ENCODE data around the gene FHL3.
"Not testable (repeated sequence)": the region's sequence is repeated elsewhere in the genome, so short reads cannot be mapped to it uniquely, and the experiment has no call there.

The FHL3 gene

DNA sequence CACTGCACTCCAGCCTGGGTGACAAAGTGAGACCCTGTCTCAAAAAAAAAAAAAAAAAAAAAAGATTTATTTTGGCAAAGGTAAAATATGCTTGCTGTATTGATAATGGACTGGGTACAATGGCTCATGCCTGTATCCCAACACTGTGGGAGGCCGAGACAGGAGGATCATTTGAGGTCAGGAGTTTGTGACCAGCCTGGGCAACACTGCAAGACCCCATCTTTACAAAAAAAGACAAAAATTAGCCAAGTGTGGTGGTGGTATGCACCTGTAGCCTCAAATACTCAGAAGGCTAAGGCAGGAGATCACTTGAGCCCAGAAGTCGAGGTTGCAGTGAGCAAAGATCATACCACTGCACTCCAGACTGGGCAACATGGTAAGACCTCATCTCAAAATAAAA lies 21.8 kb downstream of the FHL3 start:
- no peak for DNase-seq

GRCh38 chr1:37978541-37978940 lies 26.8 kb downstream of the FHL3 start:
- no peak for DNase-seq

DNA sequence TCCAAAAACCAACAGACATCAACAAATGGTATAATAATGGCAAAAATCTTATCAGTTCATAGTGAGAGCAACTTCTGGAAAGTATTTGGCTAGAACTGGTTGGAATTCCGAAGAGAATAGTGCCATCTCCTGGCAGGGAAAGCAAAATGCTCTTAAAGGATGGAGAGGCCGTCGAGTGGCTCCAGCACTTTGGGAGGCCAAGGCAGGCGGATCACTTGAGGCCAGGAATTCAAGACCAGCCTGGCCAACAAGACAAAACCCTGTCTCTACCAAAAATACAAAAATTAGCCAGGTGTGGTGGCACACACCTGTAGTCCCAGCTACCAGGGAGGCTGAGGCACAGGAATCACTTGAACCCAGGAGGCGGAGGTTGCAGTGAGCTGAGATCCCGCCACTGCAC lies 30.2 kb downstream of the FHL3 start:
- DNase-seq = not testable (repeated sequence)

DNA sequence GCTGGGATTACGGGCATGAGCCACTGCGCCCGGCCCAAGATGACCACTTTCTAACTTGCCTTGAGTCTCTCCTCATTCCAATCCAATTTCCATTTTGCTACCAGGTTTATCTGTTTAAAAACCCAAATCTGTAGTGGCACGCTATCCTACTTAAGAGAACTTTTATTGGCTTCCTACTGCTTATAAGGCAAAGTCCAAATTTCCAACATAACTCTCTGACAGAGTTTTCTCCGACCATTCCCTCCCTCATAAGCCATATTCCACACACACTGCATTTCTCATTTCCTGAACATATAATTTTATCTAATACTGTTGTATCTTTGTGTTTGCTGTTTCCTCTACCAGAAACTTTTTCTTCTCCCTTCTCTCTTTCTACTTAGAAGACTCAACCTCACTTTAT lies 30.7 kb downstream of the FHL3 start:
- no peak for DNase-seq

- not testable (repeated sequence) for DNase-seq
These were observed 31.6 kb downstream of the FHL3 start for GRCh38 chr1:37973684-37974083.

GRCh38 chr1:37965301-37965700 lies 40.0 kb downstream of the FHL3 start:
- no peak for DNase-seq

GRCh38 chr1:37964106-37964505 lies 41.2 kb downstream of the FHL3 start:
- DNase-seq = not testable (repeated sequence)

- DNase-seq = no peak
These were observed 46.6 kb downstream of the FHL3 start for GRCh38 chr1:37958690-37959089.

- no peak for DNase-seq
These were observed 49.6 kb downstream of the FHL3 start for GRCh38 chr1:37955685-37956084.

- DNase-seq = no peak
These were observed 50.9 kb downstream of the FHL3 start for GRCh38 chr1:37954316-37954971.

DNA sequence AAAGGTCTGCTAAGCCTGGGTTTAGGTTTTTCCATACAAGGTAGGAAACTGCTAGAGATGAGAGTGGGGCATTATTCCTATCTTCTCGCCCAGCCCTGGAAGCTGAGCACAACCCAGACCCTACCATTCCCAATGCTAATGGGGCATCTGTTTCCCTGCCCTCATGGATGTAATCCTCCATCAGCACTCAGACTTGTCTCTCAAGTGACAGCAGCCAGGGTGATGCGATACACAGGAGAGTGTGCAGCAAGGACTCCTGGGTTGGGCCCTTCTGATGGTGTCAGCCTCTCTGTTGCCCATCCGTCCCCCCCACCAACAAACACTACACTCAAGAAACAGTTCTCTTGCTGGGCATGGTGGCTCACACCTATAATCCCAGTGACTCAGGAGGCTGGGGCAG lies 52.6 kb downstream of the FHL3 start:
- no peak for DNase-seq

DNA sequence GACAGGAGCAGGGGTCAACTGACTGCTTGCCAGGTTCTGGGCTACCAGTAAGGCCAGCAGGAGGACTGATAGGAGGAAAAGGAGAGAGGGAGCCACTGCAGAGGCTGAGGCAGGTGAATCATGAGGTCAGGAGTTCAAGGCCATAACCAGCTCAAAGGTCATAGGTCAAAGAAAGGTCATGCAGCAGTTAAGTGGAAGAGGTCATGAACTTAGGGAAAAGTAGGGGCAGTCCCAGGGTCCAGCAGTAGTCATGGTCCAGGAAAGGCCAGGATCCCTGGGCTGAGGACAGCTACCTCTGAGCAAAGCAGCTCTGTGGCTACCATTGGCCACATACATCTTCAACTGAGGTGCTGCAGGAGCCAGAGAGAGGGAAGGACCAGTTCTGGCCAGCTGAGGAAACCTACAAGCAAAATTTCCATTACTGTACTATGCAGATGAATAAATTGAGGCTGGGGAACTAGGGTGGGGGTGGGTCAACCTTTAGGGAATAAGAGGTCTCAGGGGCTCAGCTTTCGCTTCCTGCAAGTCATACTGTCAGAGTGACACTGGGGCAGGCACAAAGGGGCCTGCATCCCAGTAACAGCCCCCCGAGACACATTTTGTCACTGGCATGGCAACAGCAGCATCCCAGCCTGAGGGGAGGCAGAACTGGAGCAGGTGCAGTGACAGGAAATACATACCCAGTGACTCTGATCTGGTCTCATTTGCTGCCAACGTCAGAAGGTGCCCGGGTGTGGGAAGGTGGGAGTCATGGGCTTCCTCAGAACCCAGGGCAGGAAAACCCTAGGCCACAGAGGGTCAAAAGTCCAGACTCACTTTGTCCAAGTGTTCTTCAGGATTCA lies 53.3 kb downstream of the FHL3 start:
- DNase-seq = no peak

DNA sequence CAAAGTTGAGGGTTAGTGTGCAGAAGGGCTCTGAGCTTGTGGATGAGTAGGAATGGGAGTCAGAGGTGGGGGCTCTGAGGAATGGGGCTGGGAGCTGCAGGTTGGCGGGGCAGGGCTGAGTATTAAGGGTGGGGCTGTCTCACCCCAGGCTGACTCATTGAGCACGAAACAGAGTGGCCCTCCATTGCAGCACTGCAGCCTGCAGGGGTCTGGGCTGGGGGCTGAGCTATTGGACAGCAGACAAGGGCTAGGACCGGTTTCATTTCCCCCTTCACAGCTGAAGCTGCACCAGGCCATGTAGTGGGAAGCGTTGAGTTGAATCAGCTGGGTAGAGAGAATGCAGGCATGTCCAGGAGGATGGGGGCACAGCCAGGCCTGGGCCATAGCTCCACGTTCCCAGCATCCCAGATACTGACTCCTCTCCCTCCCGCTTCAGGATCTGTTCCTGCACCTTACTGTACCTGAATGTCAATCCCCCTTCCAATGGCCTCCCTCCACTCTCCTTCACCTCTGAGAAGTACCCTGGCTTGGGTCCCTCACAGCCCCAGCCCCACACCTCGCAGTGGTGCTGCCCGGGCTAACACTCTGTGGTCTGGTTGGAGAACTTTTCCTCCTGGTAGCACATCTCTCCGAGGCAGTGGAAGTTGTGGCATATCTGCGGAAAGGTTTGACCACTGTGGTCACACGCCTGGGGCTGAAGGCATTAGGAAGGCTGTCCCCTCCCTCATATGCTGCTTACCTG lies 54.1 kb downstream of the FHL3 start:
- no peak for DNase-seq

DNA sequence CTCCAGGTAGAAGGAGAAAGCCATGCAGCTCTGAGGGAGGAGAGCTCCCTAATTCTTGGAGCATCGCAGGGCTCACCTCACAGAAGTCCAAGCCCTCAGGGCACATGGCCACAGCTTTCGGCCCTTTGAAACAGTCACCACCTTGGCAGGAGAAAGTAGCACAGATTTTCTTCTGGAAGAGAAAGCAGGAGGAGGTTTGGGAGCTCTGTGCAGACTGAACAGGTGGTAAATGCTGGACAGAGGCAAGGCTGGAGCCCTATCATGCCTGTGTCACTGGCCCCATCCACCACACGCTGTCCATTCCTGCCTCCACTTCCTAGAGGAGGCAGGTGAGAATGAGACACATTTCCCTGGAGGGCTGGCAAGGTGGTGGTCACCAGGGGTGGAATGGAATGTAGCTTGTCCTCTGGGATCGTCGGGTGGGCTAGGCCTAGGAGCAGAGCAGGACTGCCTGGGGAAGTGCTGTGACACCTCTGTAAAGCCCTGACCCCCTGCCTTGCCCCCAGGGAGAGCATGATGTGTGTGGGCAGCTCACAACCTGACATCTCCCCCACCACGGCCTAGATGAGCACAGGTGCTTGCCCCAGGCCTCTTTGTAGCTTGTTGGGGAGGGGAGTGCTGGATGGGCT lies 55.7 kb downstream of the FHL3 start:
- no peak for DNase-seq

DNA sequence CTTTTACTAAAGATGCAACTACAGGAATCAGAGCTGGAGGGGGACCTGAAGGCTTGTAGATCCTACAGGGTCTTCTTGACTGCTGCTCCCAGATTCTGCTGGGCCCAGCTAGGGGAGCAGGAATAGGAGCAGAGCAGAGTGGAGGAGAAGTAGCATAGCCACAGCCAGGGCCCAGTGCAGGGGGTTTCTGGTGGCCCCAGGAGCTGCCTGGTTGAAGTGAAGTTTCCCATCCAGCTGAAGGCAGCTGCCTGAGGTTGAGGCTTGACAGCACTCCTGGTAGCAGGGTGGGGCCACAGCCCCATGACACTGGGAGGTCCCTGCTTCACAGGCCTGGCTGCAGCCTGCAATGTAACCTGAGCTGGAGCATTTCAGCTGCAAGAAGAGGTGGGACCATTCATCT lies 56.5 kb downstream of the FHL3 start:
- no peak for DNase-seq

DNA sequence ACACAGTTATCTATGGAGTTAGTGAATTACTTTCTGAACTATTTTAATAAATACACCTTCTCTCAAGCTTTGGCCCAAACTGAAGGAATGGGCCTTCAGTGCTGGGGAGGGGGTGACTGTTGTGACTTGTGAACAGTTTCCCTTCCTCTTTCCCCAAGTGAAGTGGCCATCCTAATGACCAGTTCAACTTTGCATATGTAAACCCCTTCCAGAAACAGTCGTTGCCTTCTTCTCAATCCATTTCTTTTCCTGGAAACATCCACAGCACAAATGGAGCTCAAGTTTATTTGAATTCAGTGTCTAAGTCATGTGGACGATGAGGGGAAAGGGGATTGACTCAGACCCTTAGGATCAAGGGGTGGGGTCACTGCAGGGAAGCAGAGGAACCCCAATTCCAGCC lies 57.1 kb downstream of the FHL3 start:
- no peak for DNase-seq

DNA sequence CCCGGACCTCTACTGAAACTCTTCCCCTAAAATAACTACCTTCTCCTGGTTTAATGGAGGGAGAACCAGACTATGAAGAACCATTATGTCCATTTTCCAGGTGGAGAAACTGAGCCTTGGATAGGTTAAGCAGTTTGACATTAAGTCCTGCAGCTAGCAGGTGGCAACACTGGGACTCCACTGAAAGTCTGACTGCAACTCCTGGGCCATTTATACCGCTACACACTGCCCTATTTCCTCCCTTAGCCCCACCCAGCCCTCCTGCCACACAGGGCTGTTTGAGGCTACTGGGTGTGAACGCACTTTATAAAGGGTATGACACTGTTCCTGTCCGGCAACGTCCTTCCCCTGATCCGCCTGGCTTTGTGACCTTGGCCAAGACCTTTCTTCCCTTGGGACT lies 58.0 kb downstream of the FHL3 start:
- DNase-seq = no peak

All from stimulated activated CD4-positive, alpha-beta T cell treated with anti-CD3 and anti-CD28 coated beads, Interleukin-2, amount 100 ng/mL, for 24 hours (primary cell).